ENCODE results near the gene CYSRT1. TPM values are rescaled to one million over a fixed set of nuclear protein-coding genes. Genes with fewer than 3 reads are reported as not detected.

CYSRT1 gene
- total and polyA plus RNA-seq, 5 donors = 0.17 to 0.32 TPM; not detected in 3

DNA sequence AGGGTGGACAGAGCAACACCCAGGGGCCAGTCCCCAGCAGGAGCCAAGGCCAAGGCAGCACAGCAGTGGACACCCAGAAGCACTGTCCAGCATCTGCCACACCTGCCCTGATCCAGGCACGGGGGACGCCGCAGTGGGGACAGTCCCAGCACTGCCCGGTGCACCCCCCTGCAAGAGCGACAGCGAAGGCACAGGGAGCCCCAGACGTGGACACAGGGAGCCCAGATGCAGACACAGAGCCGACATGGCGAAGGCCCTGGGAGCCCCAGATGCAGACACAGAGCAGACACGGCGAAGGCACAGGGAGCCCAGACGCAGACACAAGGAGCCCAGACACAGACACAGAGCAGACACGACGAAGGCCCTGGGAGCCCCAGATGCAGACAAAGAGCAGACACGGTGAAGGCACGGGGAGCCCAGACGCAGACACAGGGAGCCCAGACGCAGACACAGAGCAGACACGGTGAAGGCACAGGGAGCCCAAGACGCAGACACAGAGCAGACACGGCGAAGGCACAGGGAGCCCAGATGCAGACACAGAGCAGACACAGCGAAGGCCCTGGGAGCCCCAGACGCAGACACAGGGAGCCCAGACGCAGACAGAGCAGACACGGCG is 40.9 kb upstream of the CYSRT1 start:
- Histone ChIP-seq H3K27ac (ENCODE audit: low read length) (no peak overlapping the region), H3K4me1 (ENCODE audit: control insufficient read depth, insufficient read depth, low read length) (peaks cover 9% of the 10 kb centered on the region), H3K4me3 (ENCODE audit: low read length) (no peak overlapping the region), H3K27me3 (ENCODE audit: control insufficient read depth, insufficient read depth) (no peaks in the 10 kb centered on the region), H3K9me3 (ENCODE audit: control insufficient read depth, low read length) (no peaks in the 10 kb centered on the region)
- WGBS = 93% methylated on average over 27 of the region's 27 CpGs
- no peak for ATAC-seq
- intact Hi-C loops (cut with DNase I) = no loop called here
- no peak for DNase-seq

DNA sequence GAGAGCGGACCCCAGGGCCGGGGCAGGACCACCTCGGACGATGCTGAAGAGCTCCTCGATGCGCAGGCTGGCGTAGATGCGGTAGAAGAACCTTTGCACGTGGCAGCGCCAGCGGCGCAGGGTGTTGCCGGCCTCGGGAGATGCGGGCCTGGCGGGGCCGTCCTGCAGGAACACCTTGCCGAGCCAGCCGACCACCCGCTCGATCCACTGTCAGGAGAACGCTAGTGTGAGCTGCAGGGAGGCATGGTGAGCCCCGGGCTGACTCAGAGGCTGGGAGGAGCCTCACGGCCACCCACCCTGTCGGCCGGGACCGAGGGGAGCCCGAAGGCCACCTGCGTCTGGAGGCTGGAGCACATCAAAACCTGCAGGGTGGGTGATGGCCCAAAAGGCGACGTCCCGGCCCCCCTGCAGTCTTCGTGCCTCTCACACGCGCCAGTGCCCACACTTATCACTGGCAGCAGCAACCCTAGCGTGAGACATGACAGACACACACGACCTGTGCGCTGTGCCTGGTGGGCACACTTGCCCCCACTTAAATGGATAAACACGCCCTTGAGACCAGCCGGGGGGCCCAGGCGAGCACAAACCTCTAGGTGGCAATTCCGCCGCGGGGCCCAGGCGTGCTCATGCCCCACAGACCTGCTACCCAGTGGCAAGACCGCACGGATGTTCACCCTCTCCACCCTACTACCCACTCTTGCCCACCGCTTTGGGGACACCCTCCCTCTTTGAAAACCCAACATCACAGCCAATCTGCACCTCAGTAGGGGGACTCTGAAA is 39.9 kb upstream of the CYSRT1 start:
- ATAC-seq (no peak), DNase-seq (no peak)
- H3K27me3 ChIP-seq (ENCODE audit: control insufficient read depth, insufficient read depth) = no peaks in the 10 kb centered on the region
- WGBS = 93% methylated on average over 48 of the region's 48 CpGs
- peaks cover 12% of the 10 kb centered on the region for H3K4me1 ChIP-seq (ENCODE audit: control insufficient read depth, insufficient read depth, low read length)
- no peak overlapping the region for H3K4me3 ChIP-seq (ENCODE audit: low read length)
- no peaks in the 10 kb centered on the region for H3K9me3 ChIP-seq (ENCODE audit: control insufficient read depth, low read length)
- no peak overlapping the region for H3K27ac ChIP-seq (ENCODE audit: low read length)
- intact Hi-C loops (cut with DNase I) = no loop called here

DNA sequence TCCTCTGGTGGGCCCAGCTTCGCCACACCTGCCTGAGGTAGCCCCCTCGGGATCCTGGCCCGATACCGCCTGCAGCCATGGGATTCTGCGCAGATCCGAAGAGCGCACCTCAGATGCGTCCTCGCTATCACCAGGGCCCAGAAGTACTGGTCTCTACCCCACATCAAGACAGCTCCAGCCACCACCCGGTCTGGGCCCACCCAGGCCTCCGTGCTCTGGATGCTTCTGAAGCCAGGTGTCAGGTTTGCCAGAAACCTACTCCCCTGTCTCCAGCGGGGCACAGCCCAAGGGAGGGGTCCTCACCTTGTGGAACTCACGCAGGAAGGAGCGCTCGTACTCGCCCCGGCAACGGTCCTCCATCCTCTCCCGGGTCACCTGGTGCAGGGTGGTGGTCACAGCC is 39.1 kb upstream of the CYSRT1 start:
- Histone ChIP-seq H3K27ac (ENCODE audit: low read length) (no peak overlapping the region), H3K4me3 (ENCODE audit: low read length) (no peak overlapping the region), H3K27me3 (ENCODE audit: control insufficient read depth, insufficient read depth) (no peaks in the 10 kb centered on the region), H3K9me3 (ENCODE audit: control insufficient read depth, low read length) (no peaks in the 10 kb centered on the region), H3K4me1 (ENCODE audit: control insufficient read depth, insufficient read depth, low read length) (peaks cover 12% of the 10 kb centered on the region)
- ATAC-seq = no peak
- DNase-seq = no peak
- intact Hi-C loops (cut with DNase I) = no loop called here
- WGBS = 92% methylated on average over 19 of the region's 19 CpGs

DNA sequence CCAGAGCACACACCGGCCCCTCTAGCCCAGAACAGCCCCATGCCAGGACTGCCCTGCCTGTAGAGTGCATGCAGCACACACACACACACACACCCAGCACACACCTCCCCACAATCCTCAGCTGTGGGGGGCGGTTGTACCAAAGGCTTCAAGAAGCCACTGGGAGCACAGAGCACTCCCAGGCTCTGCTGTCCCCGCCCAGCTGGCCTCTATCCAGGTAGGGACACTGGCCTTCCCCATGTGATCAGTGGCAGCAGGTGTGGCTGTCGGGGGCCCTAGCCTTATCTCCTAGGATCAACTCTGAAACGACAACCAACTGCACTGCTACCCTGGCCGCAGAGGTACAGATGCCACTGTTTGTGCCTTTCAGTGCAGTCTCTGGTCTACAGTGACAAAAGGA is 38.6 kb upstream of the CYSRT1 start:
- DNase-seq (no peak), ATAC-seq (no peak)
- Histone ChIP-seq H3K4me1 (ENCODE audit: control insufficient read depth, insufficient read depth, low read length) (peaks cover 12% of the 10 kb centered on the region), H3K4me3 (ENCODE audit: low read length) (no peak overlapping the region), H3K27me3 (ENCODE audit: control insufficient read depth, insufficient read depth) (no peaks in the 10 kb centered on the region), H3K9me3 (ENCODE audit: control insufficient read depth, low read length) (no peaks in the 10 kb centered on the region), H3K27ac (ENCODE audit: low read length) (no peak overlapping the region)
- intact Hi-C loops (cut with DNase I) = no loop called here
- 79% methylated on average over 6 of the region's 6 CpGs for WGBS

DNA sequence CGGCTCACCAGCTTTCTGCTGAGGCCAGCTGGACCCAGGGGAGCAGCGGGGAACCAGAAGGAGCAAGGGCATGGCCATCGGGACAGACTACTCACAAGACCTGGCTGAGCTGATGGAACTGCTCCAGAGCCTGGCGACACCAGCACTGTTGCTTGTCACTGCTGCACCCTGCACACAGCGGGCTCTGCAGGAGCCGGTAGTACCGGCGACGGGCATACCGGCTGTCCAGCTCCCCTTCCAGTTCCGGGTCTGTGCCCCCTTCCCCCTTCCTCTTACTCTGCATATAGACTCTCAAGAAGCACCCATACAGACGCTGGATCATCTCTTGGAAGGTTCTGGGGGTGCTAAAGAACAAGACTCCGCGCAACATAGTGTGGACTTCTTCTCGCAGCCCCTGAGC is 37.6 kb upstream of the CYSRT1 start:
- H3K27me3 ChIP-seq (ENCODE audit: control insufficient read depth, insufficient read depth) = no peaks in the 10 kb centered on the region
- peak overlapping the region; percentile 71 for H3K4me3 ChIP-seq (ENCODE audit: low read length)
- intact Hi-C loops (cut with DNase I) = no loop called here
- ATAC-seq = no peak
- no peak for DNase-seq
- H3K27ac ChIP-seq (ENCODE audit: low read length) = no peak overlapping the region
- peaks cover 12% of the 10 kb centered on the region for H3K4me1 ChIP-seq (ENCODE audit: control insufficient read depth, insufficient read depth, low read length)
- 85% methylated on average over 15 of the region's 15 CpGs for WGBS
- H3K9me3 ChIP-seq (ENCODE audit: control insufficient read depth, low read length) = no peaks in the 10 kb centered on the region

DNA sequence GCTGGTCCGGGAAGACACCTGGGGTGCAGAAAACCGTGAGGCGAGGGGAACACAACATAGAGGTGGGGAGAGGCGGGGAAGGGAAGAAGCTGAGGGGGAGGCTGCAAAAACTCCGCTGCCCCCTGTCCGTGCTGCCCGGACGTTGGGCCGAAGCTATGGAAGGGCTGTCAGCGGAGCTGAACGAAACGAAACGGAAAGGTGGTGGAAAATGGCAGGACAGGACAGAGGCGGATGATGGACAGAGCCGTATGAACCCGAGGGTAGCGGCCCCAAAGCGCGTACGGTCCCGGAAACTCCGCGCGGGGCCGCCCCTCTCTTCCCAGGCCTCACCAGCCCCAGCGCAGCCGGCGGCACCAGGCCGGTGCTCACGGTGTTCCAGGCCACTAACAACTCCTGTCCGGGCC is 36.9 kb upstream of the CYSRT1 start:
- peak overlapping the region; percentile 31 for H3K27ac ChIP-seq (ENCODE audit: low read length)
- intact Hi-C loops (cut with DNase I) = no loop called here
- H3K9me3 ChIP-seq (ENCODE audit: control insufficient read depth, low read length) = no peaks in the 10 kb centered on the region
- H3K4me1 ChIP-seq (ENCODE audit: control insufficient read depth, insufficient read depth, low read length) = peaks cover 12% of the 10 kb centered on the region
- ATAC-seq = no peak
- no peak for DNase-seq
- WGBS = under 1% methylated on average over 31 of the region's 31 CpGs
- no peaks in the 10 kb centered on the region for H3K27me3 ChIP-seq (ENCODE audit: control insufficient read depth, insufficient read depth)
- peak overlapping the region; percentile 71 for H3K4me3 ChIP-seq (ENCODE audit: low read length)

DNA sequence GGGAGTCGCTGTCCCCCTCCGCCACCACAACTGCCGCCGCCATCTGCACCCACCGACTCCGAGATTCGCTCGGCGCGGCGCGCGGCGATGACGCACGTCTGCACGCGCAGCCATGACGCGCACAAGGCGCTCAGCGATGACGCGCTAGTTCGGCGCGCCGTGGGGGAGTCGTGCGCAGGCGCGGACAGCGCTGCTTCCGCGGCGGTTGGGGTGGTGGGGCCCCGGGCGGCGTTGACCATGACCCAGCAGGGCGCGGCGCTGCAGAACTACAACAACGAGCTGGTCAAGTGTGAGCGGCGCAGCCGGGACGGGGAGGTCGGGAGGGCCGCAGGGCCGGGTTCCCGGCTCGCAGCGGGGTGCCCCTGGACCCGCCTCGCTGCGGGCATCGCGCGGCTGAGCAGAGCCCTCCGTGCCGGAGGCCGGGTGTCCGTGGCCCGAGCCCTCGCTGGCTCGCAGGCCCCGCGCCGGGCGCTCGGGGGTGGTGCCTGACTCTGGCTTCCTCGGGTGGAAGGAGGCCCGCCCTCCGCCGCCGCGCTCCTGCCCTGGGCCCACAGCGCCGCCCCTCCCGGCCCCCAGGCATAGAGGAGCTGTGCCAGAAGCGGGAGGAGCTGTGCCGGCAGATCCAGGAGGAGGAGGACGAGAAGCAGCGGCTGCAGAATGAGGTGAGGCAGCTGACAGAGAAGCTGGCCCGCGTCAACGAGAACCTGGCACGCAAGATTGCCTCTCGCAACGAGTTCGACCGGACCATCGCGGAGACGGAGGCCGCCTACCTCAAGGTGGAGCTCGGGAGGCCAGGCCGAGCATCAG is 36.3 kb upstream of the CYSRT1 start, which contains the start of the genes ANAPC2 and SSNA1:
Gene ANAPC2, minus strand, starts transcription at position 71 of the 807 bp plus-strand sequence. Its CDS starts 28 bp downstream, at position 43.
Gene SSNA1, plus strand, starts transcription at position 187 of the 807 bp plus-strand sequence. Its CDS starts 51 bp downstream, at position 238.
- H3K27me3 ChIP-seq (ENCODE audit: control insufficient read depth, insufficient read depth) = no peaks in the 10 kb centered on the region
- intact Hi-C loops (cut with DNase I) = no loop called here
- peak within 1 kb of the TSS; percentile 71 for H3K4me3 ChIP-seq (ENCODE audit: low read length)
- DNase-seq (peak; percentile 94 to 98 (median 98)), ATAC-seq (peak; percentile 89 to 90)
- peaks cover 12% of the 10 kb centered on the region for H3K4me1 ChIP-seq (ENCODE audit: control insufficient read depth, insufficient read depth, low read length)
- H3K27ac ChIP-seq (ENCODE audit: low read length) = peak within 1 kb of the TSS; percentile 66
- H3K9me3 ChIP-seq (ENCODE audit: control insufficient read depth, low read length) = no peaks in the 10 kb centered on the region
- under 1% methylated on average over 98 of the region's 98 CpGs for WGBS

DNA sequence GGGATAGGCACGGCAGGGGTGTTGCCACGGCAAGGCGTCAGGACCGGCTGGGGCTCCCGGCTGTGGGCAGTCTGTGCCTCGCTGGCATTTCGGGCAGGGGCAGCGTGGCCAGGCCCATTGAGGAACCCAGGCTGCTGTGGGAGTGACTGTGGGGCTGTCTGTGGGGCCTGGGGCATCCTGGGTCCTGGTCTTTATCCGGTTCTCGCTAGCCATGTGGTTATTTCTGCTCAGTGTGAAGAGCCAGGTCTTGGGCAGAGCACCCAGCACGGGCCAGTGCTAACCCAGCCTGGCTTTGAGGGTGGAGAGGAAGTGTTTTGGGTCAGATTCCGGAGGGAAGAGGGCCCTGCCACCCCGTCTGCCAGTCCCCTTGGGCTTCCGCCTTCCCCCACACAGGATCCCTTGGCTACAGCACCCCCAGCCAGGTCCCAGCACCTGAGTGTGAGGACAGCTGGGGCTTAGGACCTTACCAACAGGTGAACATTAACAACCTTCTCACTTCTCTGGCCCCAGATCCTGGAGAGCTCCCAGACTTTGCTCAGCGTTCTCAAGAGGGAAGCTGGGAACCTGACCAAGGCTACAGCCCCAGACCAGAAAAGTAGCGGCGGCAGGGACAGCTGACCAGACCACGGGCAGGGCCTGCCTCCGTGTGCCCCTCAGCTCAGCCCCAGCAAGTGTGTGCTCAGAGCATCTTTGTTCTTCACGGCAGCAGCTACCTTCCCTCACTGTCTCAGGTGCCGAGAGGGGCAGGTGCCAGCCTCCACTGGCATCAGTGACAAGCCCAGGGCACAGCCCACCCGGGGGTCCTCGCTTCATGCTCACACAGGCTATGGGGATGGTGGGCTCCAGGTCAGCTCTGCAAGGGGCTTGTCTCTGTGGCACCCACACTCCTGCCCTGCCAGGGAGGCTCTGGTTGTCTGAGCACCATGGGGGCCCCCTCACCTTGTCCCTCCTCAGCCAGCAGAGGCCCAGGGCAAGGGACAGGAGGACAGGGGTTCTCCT is 35.4 kb upstream of the CYSRT1 start:
- Histone ChIP-seq H3K27me3 (ENCODE audit: control insufficient read depth, insufficient read depth) (no peaks in the 10 kb centered on the region), H3K9me3 (ENCODE audit: control insufficient read depth, low read length) (no peaks in the 10 kb centered on the region), H3K27ac (ENCODE audit: low read length) (peak overlapping the region; percentile 66), H3K4me1 (ENCODE audit: control insufficient read depth, insufficient read depth, low read length) (peaks cover 12% of the 10 kb centered on the region), H3K4me3 (ENCODE audit: low read length) (peak overlapping the region; percentile 71)
- intact Hi-C loops (cut with DNase I) = no loop called here
- 31% methylated on average over 23 of the region's 23 CpGs for WGBS
- DNase-seq (no peak), ATAC-seq (no peak)

DNA sequence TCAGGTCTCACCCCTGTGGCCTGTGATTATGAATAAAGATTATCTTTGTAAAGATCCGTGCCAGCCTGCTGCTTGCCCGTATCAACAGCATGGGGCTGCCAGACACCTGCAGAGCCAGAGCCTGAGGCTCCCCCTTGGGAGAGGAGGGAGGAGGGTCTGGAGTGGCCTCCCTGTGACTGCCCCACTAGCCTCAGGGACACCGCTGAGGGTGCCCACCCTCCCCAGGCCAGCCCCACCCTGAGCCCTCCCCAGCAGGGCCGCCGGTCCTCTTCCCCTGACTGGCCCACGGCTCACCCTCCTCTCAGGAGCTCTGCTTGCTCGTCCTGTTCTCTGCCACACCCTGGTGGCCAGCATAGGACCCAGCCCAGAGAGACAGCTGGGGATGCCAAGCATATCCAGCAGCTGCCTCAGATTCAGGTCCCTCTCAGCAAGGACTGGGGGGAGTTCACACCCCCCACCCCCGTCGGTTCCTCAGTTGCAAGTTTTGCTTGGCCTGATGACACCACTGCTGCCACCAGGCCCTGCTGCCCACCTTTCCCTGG is 34.6 kb upstream of the CYSRT1 start:
- 81% methylated on average over 9 of the region's 9 CpGs for WGBS
- no peak overlapping the region for H3K27ac ChIP-seq (ENCODE audit: low read length)

DNA sequence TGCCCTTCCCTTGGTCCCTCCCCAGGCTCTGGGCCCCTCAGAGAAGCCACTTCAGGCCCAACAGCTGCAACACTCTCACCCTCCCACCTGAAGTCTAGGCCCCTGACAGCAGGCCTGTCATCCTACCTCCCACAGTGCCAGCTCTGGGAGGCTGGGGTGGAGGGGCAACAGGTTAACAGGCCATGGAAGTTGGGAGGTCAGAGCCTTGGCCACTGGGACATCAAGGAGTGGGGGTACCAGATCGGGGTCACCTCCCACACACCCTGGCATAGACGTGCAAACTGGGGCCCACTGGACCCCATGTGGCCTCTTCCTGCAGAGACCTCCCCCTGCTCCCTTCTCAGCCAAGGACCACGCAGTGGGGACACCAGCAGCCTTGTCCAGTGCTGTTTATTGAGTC is 33.7 kb upstream of the CYSRT1 start:
- 73% methylated on average over 3 of the region's 3 CpGs for WGBS
- peaks cover 11% of the 10 kb centered on the region for H3K4me1 ChIP-seq (ENCODE audit: control insufficient read depth, insufficient read depth, low read length)
- no peaks in the 10 kb centered on the region for H3K27me3 ChIP-seq (ENCODE audit: control insufficient read depth, insufficient read depth)
- DNase-seq (no peak), ATAC-seq (no peak)
- H3K4me3 ChIP-seq (ENCODE audit: low read length) = no peak overlapping the region
- no peaks in the 10 kb centered on the region for H3K9me3 ChIP-seq (ENCODE audit: control insufficient read depth, low read length)
- intact Hi-C loops (cut with DNase I) = no loop called here
- no peak overlapping the region for H3K27ac ChIP-seq (ENCODE audit: low read length)

More for the DNA sequence above, 34.6 kb upstream of the CYSRT1 start:
- Histone ChIP-seq H3K27me3 (ENCODE audit: control insufficient read depth, insufficient read depth) (no peaks in the 10 kb centered on the region), H3K4me1 (ENCODE audit: control insufficient read depth, insufficient read depth, low read length) (peaks cover 12% of the 10 kb centered on the region), H3K9me3 (ENCODE audit: control insufficient read depth, low read length) (no peaks in the 10 kb centered on the region), H3K4me3 (ENCODE audit: low read length) (no peak overlapping the region)
- DNase-seq (no peak), ATAC-seq (no peak)
- intact Hi-C loops (cut with DNase I) = no loop called here

Measured in right cardiac atrium (tissue), 5 donors.